Cardiac muscle cell (in vitro differentiated cells and primary cell): Measurements from ENCODE around the gene SHQ1. TPM values are rescaled to one million over a fixed set of nuclear protein-coding genes. Genes with fewer than 3 reads are reported as not detected.
A peak's percentile ranks its signal among the peaks of the same experiment; 100 is the strongest.
"Not testable (repeated sequence)": the region's sequence is repeated elsewhere in the genome, so short reads cannot be mapped to it uniquely, and the experiment has no call there.

Experiments
- DNase-seq, 2 donors: peaks; one replicate each; pipeline versions ENCODE4 v3.0.0 to v3.0.0-alpha.2; 2010 to 2017; ENCODE audit warnings: low read depth in 1 of 2, low spot score in 1 of 2
- H3K27ac ChIP-seq: fragments of 200-600 bp; sonication (generic); 2 replicates; pipeline ENCODE4 v1.5.1; 2016
- H3K27me3 ChIP-seq: fragments of 200-600 bp; sonication (generic); 2 replicates; pipeline ENCODE4 v1.6.0; 2016; ENCODE audit warnings: control low read depth
- H3K36me3 ChIP-seq: fragments of 200-600 bp; sonication (generic); 2 replicates; pipeline ENCODE4 v1.5.1; 2016; ENCODE audit warnings: control low read depth
- H3K4me1 ChIP-seq: fragments of 200-600 bp; sonication (generic); 2 replicates; pipeline ENCODE4 v1.8.1; 2017; ENCODE audit warnings: low read depth, mild to moderate bottlenecking, mixed run types
- H3K4me3 ChIP-seq: fragments of 200-600 bp; sonication (generic); 2 replicates; pipeline ENCODE4 v1.5.1; 2016; ENCODE audit warnings: mild to moderate bottlenecking
- H3K9me3 ChIP-seq: fragments of 200-600 bp; sonication (generic); 2 replicates; pipeline ENCODE4 v1.5.1; 2017; ENCODE audit warnings: low read depth, mild to moderate bottlenecking, control low read depth
- polyA plus RNA-seq: library from polyadenylated mRNA; unstranded; fragments of >200 nt; fragmentation: Nextera tagmentation; extraction: Ambion mirVana; gene quantifications from 2 replicates; pipeline ENCODE4 v1.2.1, GENCODE V29; 2016
- total RNA-seq: library from RNA; depleted of rRNA; stranded (reverse); fragments of >200 nt; gene quantifications from 2 replicates; pipeline ENCODE4 v1.2.3, GENCODE V29; 2016
- TF ChIP-seq, protein P1 (sequence below): IDR thresholded peaks from 2 replicates; pipeline ENCODE4 v1.5.1; 2012; ENCODE audit warnings: low read depth, mild to moderate bottlenecking, low read length

Gene SHQ1
- total and polyA plus RNA-seq, 2 experiments from 2014 or later, result 15.2 to 20.1 TPM

DNA sequence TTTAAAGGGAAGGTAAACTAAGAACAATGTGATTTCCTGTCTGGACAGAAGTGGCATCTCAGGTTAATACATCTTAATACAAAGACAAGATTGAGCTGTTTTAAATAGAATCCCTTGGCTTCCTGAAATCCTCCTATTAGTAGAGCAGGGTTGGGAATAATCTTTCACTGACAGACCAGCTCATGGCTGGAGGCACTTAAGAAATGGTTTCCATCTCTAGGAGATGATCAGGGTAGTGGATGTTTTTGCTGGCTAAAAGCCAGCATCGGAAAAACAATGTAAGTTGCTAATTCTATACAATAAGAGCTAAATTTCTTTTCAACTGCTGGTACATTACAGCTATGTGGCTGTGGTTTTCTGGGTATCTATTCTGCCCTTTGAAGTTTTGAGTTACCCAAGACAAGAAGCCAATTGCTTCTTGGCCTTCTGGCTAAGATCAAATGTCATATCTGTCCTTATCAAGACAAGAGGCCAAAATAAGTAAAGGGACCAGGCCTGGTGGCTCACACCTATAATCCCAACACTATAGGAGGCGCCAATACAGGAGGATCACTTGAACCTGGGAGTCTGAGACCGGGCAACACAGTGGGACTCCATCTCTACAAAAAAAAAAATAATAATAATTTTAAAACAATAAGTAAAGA, 49.6 kb downstream of the SHQ1 start:
- no peak overlapping the region for H3K4me3 ChIP-seq
- H3K27me3 ChIP-seq, result no peaks in the 10 kb centered on the region
- no peaks in the 10 kb centered on the region for H3K36me3 ChIP-seq
- no peaks in the 10 kb centered on the region for H3K9me3 ChIP-seq
- peak; percentile 11 to 19 for DNase-seq
- TF ChIP-seq, protein P1, sequence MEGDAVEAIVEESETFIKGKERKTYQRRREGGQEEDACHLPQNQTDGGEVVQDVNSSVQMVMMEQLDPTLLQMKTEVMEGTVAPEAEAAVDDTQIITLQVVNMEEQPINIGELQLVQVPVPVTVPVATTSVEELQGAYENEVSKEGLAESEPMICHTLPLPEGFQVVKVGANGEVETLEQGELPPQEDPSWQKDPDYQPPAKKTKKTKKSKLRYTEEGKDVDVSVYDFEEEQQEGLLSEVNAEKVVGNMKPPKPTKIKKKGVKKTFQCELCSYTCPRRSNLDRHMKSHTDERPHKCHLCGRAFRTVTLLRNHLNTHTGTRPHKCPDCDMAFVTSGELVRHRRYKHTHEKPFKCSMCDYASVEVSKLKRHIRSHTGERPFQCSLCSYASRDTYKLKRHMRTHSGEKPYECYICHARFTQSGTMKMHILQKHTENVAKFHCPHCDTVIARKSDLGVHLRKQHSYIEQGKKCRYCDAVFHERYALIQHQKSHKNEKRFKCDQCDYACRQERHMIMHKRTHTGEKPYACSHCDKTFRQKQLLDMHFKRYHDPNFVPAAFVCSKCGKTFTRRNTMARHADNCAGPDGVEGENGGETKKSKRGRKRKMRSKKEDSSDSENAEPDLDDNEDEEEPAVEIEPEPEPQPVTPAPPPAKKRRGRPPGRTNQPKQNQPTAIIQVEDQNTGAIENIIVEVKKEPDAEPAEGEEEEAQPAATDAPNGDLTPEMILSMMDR, result no peak
- no peak overlapping the region for H3K27ac ChIP-seq
- peaks cover 25% of the 10 kb centered on the region for H3K4me1 ChIP-seq

DNA sequence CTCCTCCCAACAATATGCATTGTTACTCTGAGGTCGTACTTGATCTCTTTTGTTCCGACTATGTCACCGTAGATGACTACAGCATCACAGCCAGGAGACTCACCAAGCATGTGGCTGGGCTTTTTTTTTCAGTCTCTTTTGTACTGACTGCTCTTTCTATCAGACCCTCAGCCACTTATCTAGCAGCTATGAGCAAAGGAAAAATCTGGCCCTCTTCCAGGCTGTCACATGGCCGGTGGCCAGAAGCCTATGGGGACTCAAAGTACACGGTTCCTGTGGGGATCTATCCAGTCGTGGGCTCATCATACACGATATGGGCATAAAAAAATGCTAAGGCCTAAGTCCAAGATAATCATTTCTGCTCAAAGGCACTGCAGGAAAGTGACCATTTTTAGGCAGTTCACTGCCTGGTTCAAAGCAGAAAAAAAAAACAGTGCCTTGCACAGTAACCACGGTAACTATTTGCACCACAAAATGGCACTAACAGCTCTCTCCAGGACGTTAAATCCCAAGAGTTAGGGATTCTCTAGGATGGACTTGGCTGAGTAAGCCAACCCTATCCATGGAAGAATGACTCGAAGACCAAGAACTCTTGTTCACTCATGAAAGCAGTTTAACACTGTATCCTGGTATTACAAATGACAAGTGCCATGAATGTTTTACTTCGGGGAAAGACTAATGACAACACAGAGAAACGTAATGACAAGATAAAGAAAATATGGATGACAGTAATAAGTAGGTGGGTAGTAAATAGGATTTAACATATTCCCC, 50.3 kb downstream of the SHQ1 start:
- no peaks in the 10 kb centered on the region for H3K9me3 ChIP-seq
- H3K27ac ChIP-seq, result peak overlapping the region; percentile 0
- TF ChIP-seq, protein P1, result no peak
- no peaks in the 10 kb centered on the region for H3K36me3 ChIP-seq
- H3K4me1 ChIP-seq, result peaks cover 22% of the 10 kb centered on the region
- peak; percentile 54 to 87 for DNase-seq
- no peak overlapping the region for H3K4me3 ChIP-seq
- H3K27me3 ChIP-seq, result no peaks in the 10 kb centered on the region

DNA sequence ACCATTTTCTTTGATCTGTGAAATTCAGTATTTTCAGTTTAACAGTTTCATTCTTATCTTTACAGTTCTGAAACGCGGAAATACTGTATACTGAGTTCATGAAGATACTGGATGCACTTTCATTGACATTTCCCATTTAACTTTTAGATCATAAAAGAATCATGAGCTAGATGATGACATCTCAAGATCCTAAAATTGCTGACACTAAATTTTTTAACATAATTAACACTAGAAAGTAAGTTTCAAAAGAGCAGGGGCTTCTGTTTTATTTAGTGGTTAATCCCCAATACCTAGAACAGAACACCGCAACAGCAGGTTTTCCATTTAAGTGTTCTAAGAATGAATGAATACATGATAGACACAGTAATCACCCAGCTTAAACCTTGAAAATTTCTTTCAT, 54.2 kb downstream of the SHQ1 start:
- DNase-seq, result no peak
- Histone ChIP-seq H3K36me3 (no peaks in the 10 kb centered on the region), H3K27me3 (no peaks in the 10 kb centered on the region), H3K27ac (no peak overlapping the region), H3K4me3 (no peak overlapping the region), H3K4me1 (peaks cover 18% of the 10 kb centered on the region), H3K9me3 (no peaks in the 10 kb centered on the region)
- TF ChIP-seq, protein P1, result no peak

DNA sequence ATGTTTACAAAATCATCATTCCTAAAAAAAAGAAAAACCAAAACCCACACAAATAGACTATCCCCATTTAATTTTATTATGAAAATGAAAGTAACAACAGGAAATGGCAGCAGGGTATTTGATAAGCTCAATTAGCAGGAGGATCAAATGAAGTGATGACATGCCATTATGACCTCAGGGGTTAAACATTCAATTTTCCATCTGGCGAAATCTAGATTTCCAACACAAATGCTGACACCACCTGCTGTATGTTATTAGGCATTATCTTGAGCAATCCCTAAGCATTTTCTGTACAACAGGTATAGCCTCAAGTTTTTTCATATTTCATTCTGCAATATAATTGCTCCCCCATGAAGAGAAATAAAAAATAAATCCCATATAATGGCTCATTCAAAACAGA, 57.1 kb downstream of the SHQ1 start:
- no peaks in the 10 kb centered on the region for H3K9me3 ChIP-seq
- no peaks in the 10 kb centered on the region for H3K36me3 ChIP-seq
- no peak overlapping the region for H3K27ac ChIP-seq
- TF ChIP-seq, protein P1, result no peak
- no peaks in the 10 kb centered on the region for H3K4me1 ChIP-seq
- no peak overlapping the region for H3K4me3 ChIP-seq
- H3K27me3 ChIP-seq, result no peaks in the 10 kb centered on the region
- peak in 1 of 2 donors; percentile 28 for DNase-seq

DNA sequence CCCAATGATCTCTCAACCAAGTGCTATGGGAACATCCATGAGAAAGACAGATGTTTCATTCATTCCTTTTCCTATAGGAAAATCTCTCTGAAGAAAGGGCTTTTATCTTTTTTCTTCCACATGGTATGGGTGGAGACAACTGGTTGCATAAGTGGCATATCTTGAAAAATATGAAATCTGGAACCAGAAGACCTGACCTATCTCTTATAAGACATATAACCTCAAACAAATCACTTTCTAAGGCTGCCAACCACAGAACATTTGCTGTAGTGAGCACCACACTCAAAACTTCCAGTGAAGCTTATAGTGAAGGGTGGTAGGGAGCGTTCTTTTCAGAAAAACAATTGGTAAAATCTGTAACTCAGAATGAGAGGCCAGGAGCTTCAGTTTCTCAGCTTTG, 58.5 kb downstream of the SHQ1 start:
- TF ChIP-seq, protein P1, result no peak
- H3K36me3 ChIP-seq, result no peaks in the 10 kb centered on the region
- H3K27ac ChIP-seq, result no peak overlapping the region

DNA sequence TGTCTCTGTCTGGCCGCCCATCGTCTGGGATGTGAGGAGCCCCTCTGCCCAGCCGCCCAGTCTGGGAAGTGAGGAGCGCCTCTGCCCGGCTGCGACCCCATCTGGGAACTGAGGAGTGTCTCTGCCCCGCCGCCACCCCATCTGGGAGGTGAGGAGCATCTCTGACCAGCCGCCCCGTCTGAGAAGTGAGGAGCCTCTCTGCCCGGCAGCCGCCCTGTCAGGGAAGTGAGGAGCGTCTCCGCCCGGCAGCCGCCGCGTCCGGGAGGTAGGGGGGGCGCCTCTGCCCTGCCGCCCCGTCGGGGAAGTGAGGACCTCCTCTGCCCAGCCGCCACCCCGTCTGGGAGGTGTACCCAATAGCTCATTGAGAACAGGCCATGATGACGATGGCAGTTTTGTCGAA, 60.0 kb downstream of the SHQ1 start:
- DNase-seq, H3K4me1 ChIP-seq, H3K36me3 ChIP-seq, H3K27ac ChIP-seq, H3K27me3 ChIP-seq, H3K9me3 ChIP-seq, H3K4me3 ChIP-seq: not testable (repeated sequence)

More for the DNA sequence above, 58.5 kb downstream of the SHQ1 start:
- Histone ChIP-seq H3K9me3 (no peaks in the 10 kb centered on the region), H3K4me3 (no peak overlapping the region), H3K27me3 (no peaks in the 10 kb centered on the region), H3K4me1 (no peaks in the 10 kb centered on the region)
- DNase-seq, result no peak
